Measurements from ENCODE around the gene DPP10.

DPP10 gene

DNA sequence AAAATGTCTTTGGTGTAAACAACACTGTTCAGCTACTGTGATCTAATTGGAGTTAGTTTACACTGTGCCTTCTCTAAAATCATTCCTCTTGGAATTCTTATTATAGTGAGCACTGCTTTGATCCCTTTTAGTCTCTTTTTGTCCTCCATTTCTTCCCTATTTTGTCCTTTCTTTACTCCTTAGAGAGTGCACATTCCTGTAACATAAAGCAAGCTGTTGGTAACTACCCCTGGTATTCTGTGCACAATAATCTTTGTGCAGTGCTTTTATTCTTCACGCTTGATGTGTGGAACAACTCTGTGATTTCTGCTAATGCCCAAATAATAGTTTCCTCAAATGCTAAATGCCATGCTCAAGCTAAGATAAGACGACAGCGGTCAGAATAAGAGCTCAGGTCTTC, 401.5 kb downstream of the DPP10 start:
- TF ChIP-seq POLR2AphosphoS5 (IDR thresholded peaks at IDR 0.05; ENCODE audit: low read depth, low read length) (no peak), TAF1 (IDR thresholded peaks at IDR 0.05; ENCODE audit: borderline replicate concordance, low read depth, low read length) (no peak)
- DNase-seq (ENCODE audit: insufficient read length) (no peak), FAIRE-seq (no peak)

DNA sequence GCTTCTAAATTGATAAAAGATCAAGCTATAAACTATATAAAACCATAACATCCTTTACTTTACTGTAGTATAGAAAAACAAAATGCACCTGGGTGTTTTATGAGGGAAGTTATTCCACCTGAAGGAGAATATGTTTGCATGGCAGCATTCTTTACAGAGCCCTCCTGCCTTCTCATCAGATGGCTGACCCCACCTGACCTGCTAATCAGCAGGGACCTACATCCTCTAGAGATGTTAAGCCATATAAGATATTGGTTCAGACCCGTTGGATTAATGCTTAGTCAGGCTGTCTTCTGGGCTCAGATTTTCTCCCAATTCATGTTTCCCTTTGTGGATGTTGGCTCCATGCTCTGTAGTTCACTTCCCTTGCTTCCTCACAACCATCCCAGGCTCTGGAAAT, 414.8 kb downstream of the DPP10 start:
- FAIRE-seq, result no peak
- no peak for DNase-seq (ENCODE audit: insufficient read length)

DNA sequence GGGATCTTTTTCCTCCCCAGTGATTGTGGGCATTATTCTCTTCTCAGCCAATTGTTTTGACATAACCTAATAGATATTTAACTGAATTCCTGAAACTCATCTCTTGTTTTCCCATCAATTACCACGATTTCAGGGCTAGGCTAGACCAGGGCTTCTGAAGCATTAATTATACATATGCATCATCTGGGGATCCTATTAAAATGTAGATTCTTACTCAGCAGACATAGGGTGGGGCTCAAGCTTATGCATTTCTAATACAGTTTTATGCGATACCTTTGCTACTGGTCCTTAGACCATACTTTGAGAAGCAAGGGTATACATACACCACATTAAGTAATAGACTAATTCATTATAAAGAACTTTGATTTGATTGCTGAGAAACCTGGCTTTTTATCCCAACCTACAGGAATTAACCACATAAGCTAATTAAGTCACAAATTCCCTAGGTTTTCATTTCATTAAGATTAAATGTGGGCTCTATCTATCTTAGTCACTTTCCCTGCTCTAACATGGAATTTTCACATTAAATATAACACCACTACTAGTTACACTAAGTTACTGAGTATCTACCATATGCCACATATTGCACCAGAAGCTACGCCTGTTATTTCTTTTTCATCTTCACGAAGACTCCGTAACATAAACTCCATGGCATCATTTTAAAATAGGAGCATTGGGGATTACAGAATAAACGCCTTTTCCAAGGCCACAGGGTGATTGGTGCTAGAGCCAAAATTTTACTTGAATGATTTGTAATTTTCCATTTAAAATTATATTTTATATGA, 417.5 kb downstream of the DPP10 start:
- TF ChIP-seq POLR2AphosphoS5 (IDR thresholded peaks at IDR 0.05; ENCODE audit: low read depth, low read length) (no peak), TAF1 (IDR thresholded peaks at IDR 0.05; ENCODE audit: borderline replicate concordance, low read depth, low read length) (no peak), POLR2A (IDR thresholded peaks at IDR 0.05; ENCODE audit: low read depth, low read length) (no peak)
- FAIRE-seq, result no peak
- no peak for DNase-seq (ENCODE audit: insufficient read length)

More for the DNA sequence above, 414.8 kb downstream of the DPP10 start:
- TF ChIP-seq TAF1 (IDR thresholded peaks at IDR 0.05; ENCODE audit: borderline replicate concordance, low read depth, low read length) (no peak), POLR2AphosphoS5 (IDR thresholded peaks at IDR 0.05; ENCODE audit: low read depth, low read length) (no peak), POLR2A (IDR thresholded peaks at IDR 0.05; ENCODE audit: low read depth, low read length) (no peak)

DNA sequence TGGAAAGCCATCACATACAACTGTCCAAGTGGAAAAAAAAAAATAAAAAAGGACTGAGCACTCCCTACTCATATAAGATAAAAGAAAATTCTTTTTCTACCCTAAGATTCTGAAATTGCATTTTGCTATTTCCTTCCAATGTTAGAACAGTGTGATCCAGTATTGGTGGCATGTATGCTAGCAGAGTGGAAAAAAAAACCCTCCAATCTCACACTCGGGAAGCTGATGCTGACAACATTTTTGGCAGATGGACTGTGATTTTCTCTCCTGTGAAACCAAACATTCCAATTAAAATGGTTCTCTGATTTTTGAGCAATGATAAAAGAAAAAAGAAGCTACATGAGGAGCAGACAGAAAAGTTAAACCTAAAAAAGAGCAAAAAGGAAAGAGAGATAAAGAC, 419.8 kb downstream of the DPP10 start:
- no peak for FAIRE-seq
- DNase-seq (ENCODE audit: insufficient read length), result no peak
- TF ChIP-seq POLR2A (IDR thresholded peaks at IDR 0.05; ENCODE audit: low read depth, low read length), result no peak
- no peak for TF ChIP-seq POLR2AphosphoS5 (IDR thresholded peaks at IDR 0.05; ENCODE audit: low read depth, low read length)
- TF ChIP-seq TAF1 (IDR thresholded peaks at IDR 0.05; ENCODE audit: borderline replicate concordance, low read depth, low read length), result no peak

DNA sequence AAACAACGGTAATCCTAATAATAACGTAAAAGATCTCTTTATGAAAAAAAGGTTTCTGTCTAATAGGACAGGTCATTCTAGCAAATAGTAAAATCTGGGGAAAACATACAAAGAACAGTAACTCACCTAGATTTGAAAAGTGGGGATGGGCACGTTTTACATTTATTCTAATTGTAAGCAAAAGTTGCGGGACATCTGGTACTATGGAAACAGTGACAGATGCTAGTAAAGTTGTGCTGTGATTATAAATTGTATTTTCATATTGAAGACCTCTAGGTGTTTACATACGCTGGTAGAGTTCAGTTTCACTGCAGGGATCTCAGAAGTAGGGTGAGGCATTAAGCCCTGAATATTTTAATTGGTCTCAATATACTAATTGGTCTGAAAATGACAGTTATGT, 422.5 kb downstream of the DPP10 start:
- DNase-seq (ENCODE audit: insufficient read length), result no peak
- no peak for FAIRE-seq
- no peak for TF ChIP-seq POLR2AphosphoS5 (IDR thresholded peaks at IDR 0.05; ENCODE audit: low read depth, low read length)
- no peak for TF ChIP-seq POLR2A (IDR thresholded peaks at IDR 0.05; ENCODE audit: low read depth, low read length)
- no peak for TF ChIP-seq TAF1 (IDR thresholded peaks at IDR 0.05; ENCODE audit: borderline replicate concordance, low read depth, low read length)

DNA sequence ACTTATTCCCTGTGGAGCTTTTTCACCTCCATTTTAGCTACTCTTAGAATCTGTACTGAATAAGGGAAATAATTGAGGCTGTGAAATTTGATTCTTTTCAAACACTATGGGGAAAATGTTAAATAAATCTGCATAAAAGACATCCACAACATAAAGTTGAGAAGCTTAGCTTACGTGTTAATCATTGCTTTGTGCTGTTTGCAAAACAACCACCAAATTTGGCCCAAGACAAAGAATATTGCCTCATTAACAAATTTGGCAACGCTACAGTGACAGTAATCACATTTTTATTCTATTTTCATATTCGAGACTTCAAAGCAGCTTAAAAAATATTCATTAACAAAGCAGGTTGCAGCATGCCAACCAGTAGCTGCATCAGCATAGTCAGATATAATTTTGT, 437.6 kb downstream of the DPP10 start:
- TF ChIP-seq POLR2AphosphoS5 (IDR thresholded peaks at IDR 0.05; ENCODE audit: low read depth, low read length), result no peak
- TF ChIP-seq POLR2A (IDR thresholded peaks at IDR 0.05; ENCODE audit: low read depth, low read length), result no peak
- no peak for TF ChIP-seq TAF1 (IDR thresholded peaks at IDR 0.05; ENCODE audit: borderline replicate concordance, low read depth, low read length)
- FAIRE-seq, result no peak
- no peak for DNase-seq (ENCODE audit: insufficient read length)

DNA sequence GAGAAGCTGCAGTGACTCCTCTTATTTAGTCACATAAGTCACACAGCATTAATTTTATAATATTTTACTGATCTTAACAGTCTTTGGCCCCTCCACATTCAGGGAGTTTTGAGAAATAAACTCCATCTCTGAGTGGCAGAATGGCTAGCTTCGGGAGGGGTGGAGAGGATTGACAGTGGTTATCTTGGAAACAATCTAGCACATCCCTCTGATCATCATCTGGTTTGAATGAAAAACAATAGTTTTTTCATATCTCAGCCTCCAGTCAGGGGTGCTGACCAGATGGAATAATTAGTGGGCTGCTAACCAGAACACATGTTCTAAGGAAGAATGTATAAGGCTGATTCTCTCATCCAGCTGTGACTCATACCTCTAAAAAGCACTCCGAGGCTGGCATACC, 477.5 kb downstream of the DPP10 start:
- TF ChIP-seq POLR2AphosphoS5 (IDR thresholded peaks at IDR 0.05; ENCODE audit: low read depth, low read length) (no peak), POLR2A (IDR thresholded peaks at IDR 0.05; ENCODE audit: low read depth, low read length) (no peak), TAF1 (IDR thresholded peaks at IDR 0.05; ENCODE audit: borderline replicate concordance, low read depth, low read length) (no peak)
- FAIRE-seq, result no peak

DNA sequence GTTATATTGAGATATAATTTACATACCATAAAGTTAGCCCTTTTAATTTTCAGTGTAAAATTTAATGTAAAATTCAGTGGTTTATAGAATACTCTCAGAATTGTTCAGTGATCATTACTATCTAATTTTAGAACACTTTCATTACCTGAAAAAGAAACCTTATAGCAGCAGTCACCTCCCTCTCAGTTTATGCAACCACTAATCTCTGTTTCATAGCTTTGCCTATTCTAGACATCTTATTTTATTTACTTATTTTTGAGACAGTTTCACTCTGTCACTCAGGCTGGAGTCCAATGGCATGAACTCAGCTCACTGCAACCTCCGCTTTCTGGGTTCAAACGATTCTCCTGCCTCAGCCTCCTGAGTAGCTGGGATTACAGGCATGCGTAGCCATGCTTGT, 479.6 kb downstream of the DPP10 start:
- DNase-seq (ENCODE audit: insufficient read length) (no peak), FAIRE-seq (no peak)
- no peak for TF ChIP-seq POLR2A (IDR thresholded peaks at IDR 0.05; ENCODE audit: low read depth, low read length)

More for the DNA sequence above, 477.5 kb downstream of the DPP10 start:
- no peak for DNase-seq (ENCODE audit: insufficient read length)

DNA sequence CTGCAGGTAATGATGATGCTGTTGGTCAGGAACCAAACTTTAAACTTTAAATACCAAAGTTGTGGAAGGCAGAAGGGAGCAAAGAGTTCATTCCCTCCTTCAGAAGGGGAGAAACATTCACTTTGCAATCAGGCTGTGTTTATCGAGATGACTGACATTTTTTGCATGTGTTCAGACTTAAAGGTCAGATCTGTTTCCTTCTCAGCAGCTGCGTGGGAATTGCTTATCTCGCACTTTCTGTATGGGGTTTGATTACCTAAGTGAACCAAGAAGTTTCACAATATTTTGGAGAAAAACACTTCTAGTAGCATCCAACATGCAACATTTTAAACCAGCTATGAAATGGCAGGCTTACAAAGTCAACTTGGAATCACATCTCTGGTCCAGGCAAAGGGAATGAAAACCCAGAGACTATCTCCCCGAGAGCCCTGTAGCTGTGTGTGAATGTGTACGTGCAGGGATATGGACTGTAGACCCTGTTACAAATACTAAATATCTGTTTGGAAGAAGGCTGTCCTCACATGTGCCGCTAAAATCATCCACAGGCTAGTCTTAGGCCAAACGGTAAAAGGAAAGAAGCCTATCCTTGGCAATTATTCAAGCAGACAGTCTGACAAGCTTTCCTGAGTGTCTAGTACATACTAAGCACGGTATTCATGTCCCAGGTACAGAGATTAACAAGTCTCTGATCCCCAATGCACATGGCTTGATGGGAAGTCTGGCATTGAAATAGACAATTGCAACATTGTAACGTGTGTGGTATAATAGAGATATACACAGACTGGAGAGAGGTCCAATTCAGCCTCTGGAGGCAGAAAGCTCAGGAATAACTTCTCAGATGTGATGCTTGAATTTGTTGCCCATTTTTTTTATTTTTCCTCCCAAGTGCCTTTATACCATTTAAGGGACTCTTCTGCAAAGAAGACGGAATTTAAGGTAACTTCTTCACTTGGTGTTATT, 483.1 kb downstream of the DPP10 start:
- FAIRE-seq, result no peak
- TF ChIP-seq POLR2A (IDR thresholded peaks at IDR 0.05; ENCODE audit: low read depth, low read length) (no peak), TAF1 (IDR thresholded peaks at IDR 0.05; ENCODE audit: borderline replicate concordance, low read depth, low read length) (no peak), POLR2AphosphoS5 (IDR thresholded peaks at IDR 0.05; ENCODE audit: low read depth, low read length) (no peak)
- no peak for DNase-seq (ENCODE audit: insufficient read length)

DNA sequence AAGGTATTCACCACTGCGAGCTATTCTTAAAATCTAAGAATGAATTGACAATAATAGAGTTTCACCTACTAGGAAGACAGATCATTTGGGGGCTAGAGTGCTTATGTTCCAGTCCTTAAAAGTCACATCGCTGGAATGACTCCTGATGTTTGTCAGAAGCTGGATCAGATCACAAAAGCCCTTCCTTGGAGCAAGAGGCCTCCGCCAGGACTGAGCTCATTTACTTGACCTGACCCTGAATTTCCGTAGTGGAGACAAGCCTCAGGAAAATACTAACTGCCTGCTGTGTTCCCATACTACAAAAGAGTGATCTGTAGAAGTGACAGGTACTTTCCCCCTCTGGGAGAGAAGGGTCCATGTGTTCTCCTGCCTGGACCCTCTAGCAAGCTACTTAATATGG, 483.9 kb downstream of the DPP10 start:
- FAIRE-seq (no peak), DNase-seq (ENCODE audit: insufficient read length) (no peak)
- no peak for TF ChIP-seq POLR2AphosphoS5 (IDR thresholded peaks at IDR 0.05; ENCODE audit: low read depth, low read length)
- TF ChIP-seq POLR2A (IDR thresholded peaks at IDR 0.05; ENCODE audit: low read depth, low read length), result no peak
- no peak for TF ChIP-seq TAF1 (IDR thresholded peaks at IDR 0.05; ENCODE audit: borderline replicate concordance, low read depth, low read length)

DNA sequence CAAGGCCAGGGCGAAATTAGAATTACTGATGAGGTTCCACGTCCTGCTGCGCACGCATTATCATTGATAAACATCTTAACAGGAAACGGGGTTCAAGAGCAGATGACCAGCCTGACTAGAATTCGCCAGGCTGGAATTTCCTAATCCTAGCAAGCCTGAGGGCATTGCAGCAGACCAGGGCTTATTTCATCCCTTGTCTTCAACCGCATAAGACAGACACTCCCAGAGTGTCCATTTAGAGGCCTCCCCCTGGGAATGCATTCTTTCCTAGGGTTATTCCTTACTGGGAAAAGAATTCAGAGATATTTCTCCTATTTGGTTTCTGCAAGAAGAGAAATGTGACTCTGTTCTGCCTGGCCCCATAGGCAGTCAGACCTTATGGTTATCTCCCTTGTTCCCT, 486.8 kb downstream of the DPP10 start:
- DNase-seq (ENCODE audit: insufficient read length) (no peak), FAIRE-seq (no peak)
- TF ChIP-seq TAF1 (IDR thresholded peaks at IDR 0.05; ENCODE audit: borderline replicate concordance, low read depth, low read length) (no peak), POLR2AphosphoS5 (IDR thresholded peaks at IDR 0.05; ENCODE audit: low read depth, low read length) (no peak), POLR2A (IDR thresholded peaks at IDR 0.05; ENCODE audit: low read depth, low read length) (no peak)
